HCT116 (cell line): Measurements from ENCODE around the gene RNF13.

ENCODE experiments used
- CTCF ChIP-seq, 3 experiments: fragments of 200-600 bp in 1 of 3; sonication (generic) in 1 of 3; IDR thresholded peaks in 2 of 3; conservative IDR thresholded peaks in 1 of 3; 2 replicates each; pipeline ENCODE4 v1.5.1; 2012 to 2017; ENCODE audit warnings: low read depth in 2 of 3, low read length in 2 of 3, antibody characterized with exemption in 1 of 3, borderline replicate concordance in 1 of 3, control low read depth in 1 of 3, mild to moderate bottlenecking in 1 of 3, mixed read lengths in 1 of 3, mixed run types in 1 of 3, moderate library complexity in 1 of 3; ENCODE audit not compliant: insufficient read depth in 1 of 3
- SP1 ChIP-seq: IDR thresholded peaks from 2 replicates; pipeline ENCODE4 v1.6.1; 2012; ENCODE audit warnings: low read depth

DNA sequence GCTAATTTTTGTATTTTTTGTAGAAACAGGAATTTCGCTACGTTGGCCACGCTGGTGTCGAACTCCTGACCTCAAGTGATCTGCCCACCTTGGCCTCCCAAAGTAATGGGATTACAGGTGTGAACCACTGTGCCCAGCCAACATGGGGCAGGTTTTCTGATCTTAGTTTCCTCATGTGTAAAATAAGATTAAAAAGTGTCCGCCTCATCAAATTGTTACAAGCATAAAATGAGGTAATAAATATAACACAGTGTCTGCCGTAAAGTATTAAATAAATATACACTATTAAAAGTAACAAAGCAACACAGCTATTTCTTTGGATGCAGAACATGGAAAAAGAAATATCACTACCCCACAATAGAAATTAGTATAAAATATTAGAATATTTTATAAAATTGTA is 44.3 kb upstream of the RNF13 start:
- no peak for TF ChIP-seq SP1
- no peak for TF ChIP-seq CTCF (IDR thresholded peaks at IDR 0.05 in 2 of 3, conservative IDR thresholded peaks at IDR 0.05 in 1 of 3; ENCODE audit: borderline replicate concordance in 1 of 3, insufficient read depth in 1 of 3, low read depth in 2 of 3, low read length in 2 of 3)
